ENCODE measurements around the gene ESD. TPM values are rescaled to one million over a fixed set of nuclear protein-coding genes. Genes with fewer than 3 reads are reported as not detected.

The ESD gene
- total and polyA plus RNA-seq, 2 donors (not counting 3 experiments of a cell fraction or from before 2014, with no cell fraction given), result 45.3 to 81.1 TPM

GRCh38 chr13:46783504-46783903, 13.5 kb downstream of the ESD start:
- Histone ChIP-seq H2AFZ (ENCODE audit: low read depth, low read length) (no peak overlapping the region), H3K9ac (replicated peaks; ENCODE audit: extremely low read depth, insufficient read depth, low read length) (no peak overlapping the region), H3K4me1 (ENCODE audit: control insufficient read depth, extremely low read depth, insufficient read depth, low read length) (no peaks in the 10 kb centered on the region), H3K4me3 (replicated peaks in 1 of 3; ENCODE audit: insufficient read depth in 1 of 3, low read depth in 1 of 3, low read length in 3 of 3) (no peak overlapping the region), H3K9me1 (replicated peaks; ENCODE audit: control insufficient read depth, extremely low read depth, insufficient read depth, low read length) (no peaks in the 10 kb centered on the region), H3K27me3 (ENCODE audit: control insufficient read depth in 2 of 2, insufficient read depth in 2 of 2, low read length in 2 of 2) (no peaks in the 10 kb centered on the region), H4K20me1 (replicated peaks; ENCODE audit: control insufficient read depth, extremely low read depth, insufficient read depth, low read length) (no peaks in the 10 kb centered on the region), H3K9me3 (replicated peaks; ENCODE audit: control insufficient read depth, insufficient read depth, low read length) (no peaks in the 10 kb centered on the region), H3K36me3 (ENCODE audit: control insufficient read depth in 2 of 2, extremely low read depth in 1 of 2, insufficient read depth in 2 of 2, low read length in 2 of 2) (peaks cover 0 to 23% of the 10 kb centered on the region in 2 experiments), H3K4me2 (ENCODE audit: insufficient read depth, low read length) (no peak overlapping the region), H3K27ac (ENCODE audit: insufficient read depth, low read depth, low read length) (no peak overlapping the region), H3K79me2 (ENCODE audit: control insufficient read depth, insufficient read depth, low read length) (no peaks in the 10 kb centered on the region)
- ChIA-PET POLR2A (no interaction called here), CTCF (no interaction called here)
- TF ChIP-seq, protein P1, sequence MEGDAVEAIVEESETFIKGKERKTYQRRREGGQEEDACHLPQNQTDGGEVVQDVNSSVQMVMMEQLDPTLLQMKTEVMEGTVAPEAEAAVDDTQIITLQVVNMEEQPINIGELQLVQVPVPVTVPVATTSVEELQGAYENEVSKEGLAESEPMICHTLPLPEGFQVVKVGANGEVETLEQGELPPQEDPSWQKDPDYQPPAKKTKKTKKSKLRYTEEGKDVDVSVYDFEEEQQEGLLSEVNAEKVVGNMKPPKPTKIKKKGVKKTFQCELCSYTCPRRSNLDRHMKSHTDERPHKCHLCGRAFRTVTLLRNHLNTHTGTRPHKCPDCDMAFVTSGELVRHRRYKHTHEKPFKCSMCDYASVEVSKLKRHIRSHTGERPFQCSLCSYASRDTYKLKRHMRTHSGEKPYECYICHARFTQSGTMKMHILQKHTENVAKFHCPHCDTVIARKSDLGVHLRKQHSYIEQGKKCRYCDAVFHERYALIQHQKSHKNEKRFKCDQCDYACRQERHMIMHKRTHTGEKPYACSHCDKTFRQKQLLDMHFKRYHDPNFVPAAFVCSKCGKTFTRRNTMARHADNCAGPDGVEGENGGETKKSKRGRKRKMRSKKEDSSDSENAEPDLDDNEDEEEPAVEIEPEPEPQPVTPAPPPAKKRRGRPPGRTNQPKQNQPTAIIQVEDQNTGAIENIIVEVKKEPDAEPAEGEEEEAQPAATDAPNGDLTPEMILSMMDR (IDR thresholded peaks at IDR 0.05; ENCODE audit: extremely low read depth in 1 of 2, insufficient read depth in 1 of 2, low read depth in 1 of 2, low read length in 2 of 2), result no peak
- TF ChIP-seq POLR2AphosphoS5 (IDR thresholded peaks at IDR 0.05; ENCODE audit: insufficient read depth, low read depth, low read length), result no peak
- TF ChIP-seq FOS (IDR thresholded peaks at IDR 0.05; ENCODE audit: borderline replicate concordance, insufficient read depth, low read length), result no peak
- FAIRE-seq (no peak), DNase-seq (ENCODE audit: low read depth, low spot score) (no peak)
- BruUV-seq (replicated peaks), result no TSS peak
- intact Hi-C loops (cut with micrococcal nuclease), result no loop called here
- dilution Hi-C loops (cut with MboI; ENCODE audit: extremely low pct_ligation_motif_present, low sequenced_read_pairs), result no loop called here

GRCh38 chr13:46782691-46783090, 14.3 kb downstream of the ESD start:
- CTCF ChIA-PET, result no interaction called here
- Histone ChIP-seq H3K9ac (replicated peaks; ENCODE audit: extremely low read depth, insufficient read depth, low read length) (no peak overlapping the region), H3K4me3 (replicated peaks in 1 of 3; ENCODE audit: insufficient read depth in 1 of 3, low read depth in 1 of 3, low read length in 3 of 3) (no peak overlapping the region), H3K36me3 (ENCODE audit: control insufficient read depth in 2 of 2, extremely low read depth in 1 of 2, insufficient read depth in 2 of 2, low read length in 2 of 2) (peaks cover 0 to 23% of the 10 kb centered on the region in 2 experiments), H2AFZ (ENCODE audit: low read depth, low read length) (no peak overlapping the region), H3K9me1 (replicated peaks; ENCODE audit: control insufficient read depth, extremely low read depth, insufficient read depth, low read length) (no peaks in the 10 kb centered on the region), H3K27ac (ENCODE audit: insufficient read depth, low read depth, low read length) (no peak overlapping the region), H3K4me1 (ENCODE audit: control insufficient read depth, extremely low read depth, insufficient read depth, low read length) (no peaks in the 10 kb centered on the region), H3K9me3 (replicated peaks; ENCODE audit: control insufficient read depth, insufficient read depth, low read length) (no peaks in the 10 kb centered on the region), H3K79me2 (ENCODE audit: control insufficient read depth, insufficient read depth, low read length) (no peaks in the 10 kb centered on the region), H3K27me3 (ENCODE audit: control insufficient read depth in 2 of 2, insufficient read depth in 2 of 2, low read length in 2 of 2) (no peaks in the 10 kb centered on the region), H4K20me1 (replicated peaks; ENCODE audit: control insufficient read depth, extremely low read depth, insufficient read depth, low read length) (no peaks in the 10 kb centered on the region), H3K4me2 (ENCODE audit: insufficient read depth, low read length) (no peak overlapping the region)
- no TSS peak for BruUV-seq (replicated peaks)
- POLR2A ChIA-PET, result no interaction called here
- intact Hi-C loops (cut with micrococcal nuclease) (no loop called here), dilution Hi-C loops (cut with MboI; ENCODE audit: extremely low pct_ligation_motif_present, low sequenced_read_pairs) (no loop called here)
- FAIRE-seq (no peak), DNase-seq (ENCODE audit: low read depth, low spot score) (no peak)
- no peak for TF ChIP-seq MAX (IDR thresholded peaks at IDR 0.05; ENCODE audit: insufficient read depth, insufficient read length)
- no peak for TF ChIP-seq JUN (IDR thresholded peaks at IDR 0.05; ENCODE audit: borderline replicate concordance, insufficient read depth, insufficient read length, low read depth)
- no peak for TF ChIP-seq FOS (IDR thresholded peaks at IDR 0.05; ENCODE audit: borderline replicate concordance, insufficient read depth, low read length)
- TF ChIP-seq MYC (IDR thresholded peaks at IDR 0.05; ENCODE audit: low read depth, low read length), result no peak
- no peak for TF ChIP-seq EZH2 (IDR thresholded peaks at IDR 0.05; ENCODE audit: borderline replicate concordance, low read depth, low read length, severe bottlenecking)
- TF ChIP-seq POLR2AphosphoS5 (IDR thresholded peaks at IDR 0.05; ENCODE audit: insufficient read depth, low read depth, low read length), result no peak
- TF ChIP-seq GATA2 (IDR thresholded peaks at IDR 0.05; ENCODE audit: insufficient read depth, insufficient read length, low read depth, low read length), result no peak
- TF ChIP-seq, protein P1 (IDR thresholded peaks at IDR 0.05; ENCODE audit: extremely low read depth in 1 of 2, insufficient read depth in 1 of 2, low read depth in 1 of 2, low read length in 2 of 2), result no peak
- no peak for TF ChIP-seq POLR2A (IDR thresholded peaks at IDR 0.05; ENCODE audit: low read depth, low read length)

Data from endothelial cell of umbilical vein (primary cell).